T-cell (primary cell): Measurements from ENCODE around the gene FAM193B. TPM values are rescaled to one million over a fixed set of nuclear protein-coding genes. Genes with fewer than 3 reads are reported as not detected.

Experiments
- ATAC-seq, 4 experiments: fragments of 200-7000 bp in 3 of 4; fragments of 150-1000 bp in 1 of 4; cut with Tn5 transposase; replicated peaks in 1 of 4; 1 replicate in 3 of 4; 2 replicates in 1 of 4; pipeline ENCODE4 v1.10.0; 2021; ENCODE audit warnings: moderate library complexity in 3 of 4, mild to moderate bottlenecking in 2 of 4, moderate number of reproducible peaks in 1 of 4
- CTCF ChIA-PET, 2 donors: fragments of 300-600 bp; sonication (Branson Sonifier 250); formaldehyde crosslinking; loops; one replicate each; lab custom pipeline; 2022; ENCODE audit warnings: antibody characterized with exemption in 2 of 2; lab: Charles Lee
- POLR2A ChIA-PET, 2 donors: fragments of 300-600 bp; sonication (Branson Sonifier 250); formaldehyde crosslinking; loops; one replicate each; lab custom pipeline; 2022; ENCODE audit warnings: antibody characterized with exemption in 2 of 2; lab: Charles Lee
- DNase-seq, 35 experiments: peaks; one replicate each; pipeline versions ENCODE4 v3.0.0 to v3.0.0-alpha.2; 2013 to 2023
- H3K27ac ChIP-seq: one replicate; pipeline ENCODE4 v1.5.1; 2013; ENCODE audit warnings: low read length
- H3K27me3 ChIP-seq, 2 experiments: replicated peaks in 1 of 2; 1 replicate in 1 of 2; 2 replicates in 1 of 2; pipeline versions ENCODE4 v1.6.1 to v1.7.0; 2013; ENCODE audit warnings: low read length in 1 of 2, mixed read lengths in 1 of 2; ENCODE audit not compliant: control insufficient read depth in 2 of 2, insufficient read depth in 2 of 2; ENCODE audit errors: extremely low read depth in 1 of 2
- H3K36me3 ChIP-seq, 2 donors: 1 replicate in 1 of 2; 2 replicates in 1 of 2; pipeline versions ENCODE4 v1.6.1 to v1.7.0; 2013; ENCODE audit warnings: low read length in 1 of 2; ENCODE audit not compliant: control insufficient read depth in 2 of 2, insufficient read depth in 1 of 2; ENCODE audit errors: extremely low read depth in 1 of 2
- H3K4me1 ChIP-seq, 2 experiments: 1 replicate in 1 of 2; 2 replicates in 1 of 2; pipeline versions ENCODE4 v1.6.1 to v1.7.0; 2013; ENCODE audit warnings: low read length in 2 of 2, mixed read lengths in 1 of 2; ENCODE audit not compliant: insufficient read depth in 2 of 2, control insufficient read depth in 1 of 2; ENCODE audit errors: extremely low read depth in 1 of 2
- H3K4me3 ChIP-seq, 2 donors: 1 replicate in 1 of 2; 2 replicates in 1 of 2; pipeline versions ENCODE4 v1.5.1 to v1.7.0; 2013; ENCODE audit warnings: mild to moderate bottlenecking in 2 of 2, low read length in 1 of 2, moderate library complexity in 1 of 2; ENCODE audit not compliant: control insufficient read depth in 1 of 2; ENCODE audit errors: extremely low read depth in 1 of 2
- H3K9me3 ChIP-seq: 2 replicates; pipeline ENCODE4 v1.7.0; 2013
- H3K27ac Mint-ChIP-seq, 2 donors: one replicate each; pipeline ENCODE4 v1.8.0; 2020 to 2021; ENCODE audit warnings: mild to moderate bottlenecking in 2 of 2, mixed read lengths in 2 of 2
- H3K27me3 Mint-ChIP-seq, 2 donors: one replicate each; pipeline ENCODE4 v1.8.0; 2021 to 2022; ENCODE audit warnings: mixed read lengths in 2 of 2
- H3K36me3 Mint-ChIP-seq: one replicate; pipeline ENCODE4 v1.8.0; 2021; ENCODE audit warnings: mixed read lengths
- H3K4me1 Mint-ChIP-seq, 3 donors: one replicate each; pipeline ENCODE4 v1.8.0; 2020 to 2022; ENCODE audit warnings: mixed read lengths in 3 of 3, mild to moderate bottlenecking in 1 of 3
- H3K4me3 Mint-ChIP-seq, 3 donors: one replicate each; pipeline ENCODE4 v1.8.0; 2020 to 2022; ENCODE audit warnings: mild to moderate bottlenecking in 3 of 3, mixed read lengths in 3 of 3, moderate library complexity in 3 of 3
- H3K9me3 Mint-ChIP-seq, 3 donors: one replicate each; pipeline ENCODE4 v1.8.0; 2020 to 2022; ENCODE audit warnings: mixed read lengths in 3 of 3
- WGBS: methylation state at CpG from one replicate; pipeline ENCODE4 v1.1.5; 2013; ENCODE audit warnings: missing lambda C conversion rate; ENCODE audit not compliant: insufficient coverage; 5-methylcytosine and 5-hydroxymethylcytosine counted together
- total RNA-seq, 35 experiments: library from RNA in 6 of 35; stranded (reverse) in 6 of 35; fragments of 120-200 nt in 1 of 35; gene quantifications; one replicate each; pipeline versions ENCODE4 v1.2.1 to v1.2.4 and lab custom pipeline; 2013 to 2026

The FAM193B gene
- total RNA-seq, 5 donors from 2014 or later (not counting 1 experiment from before 2014, with no cell fraction given), result 162 to 233 (median 217) TPM

DNA sequence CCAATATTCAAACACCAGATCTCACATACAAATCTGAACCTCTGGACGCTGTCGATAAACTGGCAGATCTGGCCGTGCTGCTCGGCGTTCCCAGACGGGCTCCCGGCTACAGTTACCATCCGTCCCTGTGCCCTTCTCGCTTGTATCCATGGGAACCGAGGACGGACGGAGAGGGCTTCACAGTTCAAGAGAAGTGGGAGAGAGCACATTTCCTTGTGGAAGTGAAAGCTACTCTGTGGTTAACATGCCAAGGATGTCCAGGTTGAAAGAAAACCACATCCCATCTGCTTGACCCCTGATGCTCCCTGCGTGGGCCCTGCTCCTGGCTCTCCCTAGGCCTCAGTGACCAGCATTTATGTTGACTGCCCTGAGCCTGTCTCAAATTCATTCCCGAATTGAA is 74.6 kb downstream of the FAM193B start:
- H3K9me3 ChIP-seq, result no peaks in the 10 kb centered on the region
- DNase-seq (no peak), ATAC-seq (no peak)
- H3K27ac ChIP-seq, result no peak overlapping the region
- H3K4me3 ChIP-seq, result no peak overlapping the region
- no peak overlapping the region for H3K4me3 Mint-ChIP-seq
- no peaks in the 10 kb centered on the region for H3K36me3 Mint-ChIP-seq
- peaks cover 0 to 2% of the 10 kb centered on the region in 2 experiments for H3K27me3 ChIP-seq
- peaks cover 2 to 25% of the 10 kb centered on the region in 2 experiments for H3K4me1 ChIP-seq
- H3K9me3 Mint-ChIP-seq, result no peaks in the 10 kb centered on the region
- ChIA-PET CTCF (interaction anchor here (0.8 to 0.9 kb wide), 3 partner anchors 22 to 202 kb away, joined by 3 to 4 read pairs (median 3); no protein-coding TSS in a partner anchor), POLR2A (no interaction called here)
- no peaks in the 10 kb centered on the region for H3K27me3 Mint-ChIP-seq
- H3K27ac Mint-ChIP-seq, result peak overlapping the region; percentile 53 to 89
- peaks cover 28 to 42% (median 31%) of the 10 kb centered on the region in 3 donors for H3K4me1 Mint-ChIP-seq
- 85% methylated on average over 13 of the region's 14 CpGs for WGBS
- peaks cover 0 to 4% of the 10 kb centered on the region in 2 donors for H3K36me3 ChIP-seq

DNA sequence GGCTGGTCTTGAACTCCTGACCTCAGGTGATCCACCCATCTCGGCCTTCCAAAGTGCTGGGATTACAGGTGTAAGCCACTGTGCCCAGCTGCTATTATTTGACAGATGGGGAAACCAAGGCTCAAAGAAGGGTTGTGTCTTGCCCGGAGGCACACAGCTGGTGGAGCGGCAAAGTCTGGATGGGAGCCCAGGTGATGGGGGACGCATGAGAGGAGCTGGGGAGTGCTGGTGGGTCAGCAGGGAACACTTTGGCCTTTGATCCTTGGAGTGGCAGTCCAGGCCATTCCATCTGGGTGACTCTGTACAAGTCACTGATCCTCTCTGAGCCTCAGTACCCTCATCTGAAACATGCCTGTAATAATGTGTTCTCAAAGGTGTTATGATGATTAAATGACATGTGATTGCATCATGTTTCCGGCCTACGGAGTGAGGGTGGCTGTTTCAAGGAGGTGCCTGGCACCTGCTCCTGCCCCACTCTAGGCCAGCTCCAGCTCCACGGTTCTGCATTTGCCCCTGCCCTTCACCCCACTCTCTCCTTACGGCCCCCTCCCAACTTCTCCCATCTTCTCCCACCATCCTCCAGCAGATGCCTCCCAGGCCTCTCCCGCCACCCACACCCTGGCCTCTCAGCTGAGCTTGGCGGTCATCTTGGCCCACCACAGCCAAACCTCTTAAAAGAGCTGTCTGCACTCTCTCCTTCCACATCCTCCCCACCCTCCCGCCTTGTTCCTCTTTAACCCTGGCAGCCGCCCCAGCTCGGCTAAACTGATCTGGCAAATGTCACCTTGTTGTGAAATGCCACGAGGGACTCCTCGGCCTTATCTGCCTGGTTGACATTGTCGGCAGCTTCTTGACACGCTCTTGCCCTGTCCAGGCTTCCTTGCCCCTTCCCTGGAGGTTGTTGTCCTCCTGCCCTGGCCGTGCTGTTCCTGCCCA is 75.4 kb downstream of the FAM193B start:
- ChIA-PET POLR2A (no interaction called here), CTCF (interaction anchor here (0.5 to 0.9 kb wide), 4 partner anchors 9 to 407 kb away, joined by 3 to 6 read pairs (median 4); no protein-coding TSS in a partner anchor)
- peak in 10 of 35 experiments; percentile 17 to 62 (median 32) for DNase-seq
- no peak overlapping the region for H3K4me3 ChIP-seq
- Mint-ChIP-seq H3K27ac (peak overlapping the region; percentile 89 to 93), H3K4me1 (peaks cover 36 to 47% (median 39%) of the 10 kb centered on the region in 3 donors), H3K9me3 (no peaks in the 10 kb centered on the region), H3K27me3 (peaks cover 0 to 3% of the 10 kb centered on the region in 2 donors), H3K4me3 (peak overlapping the region in 1 of 3 donors; percentile 46), H3K36me3 (no peaks in the 10 kb centered on the region)
- H3K9me3 ChIP-seq, result no peaks in the 10 kb centered on the region
- peaks cover 0 to 4% of the 10 kb centered on the region in 2 donors for H3K36me3 ChIP-seq
- ATAC-seq, result peak; percentile 66 to 84 (median 76)
- H3K27ac ChIP-seq, result peak overlapping the region; percentile 24
- H3K4me1 ChIP-seq, result peaks cover 2 to 32% of the 10 kb centered on the region in 2 experiments
- 55% methylated on average over 15 of the region's 18 CpGs for WGBS
- peaks cover 0 to 10% of the 10 kb centered on the region in 2 experiments for H3K27me3 ChIP-seq

DNA sequence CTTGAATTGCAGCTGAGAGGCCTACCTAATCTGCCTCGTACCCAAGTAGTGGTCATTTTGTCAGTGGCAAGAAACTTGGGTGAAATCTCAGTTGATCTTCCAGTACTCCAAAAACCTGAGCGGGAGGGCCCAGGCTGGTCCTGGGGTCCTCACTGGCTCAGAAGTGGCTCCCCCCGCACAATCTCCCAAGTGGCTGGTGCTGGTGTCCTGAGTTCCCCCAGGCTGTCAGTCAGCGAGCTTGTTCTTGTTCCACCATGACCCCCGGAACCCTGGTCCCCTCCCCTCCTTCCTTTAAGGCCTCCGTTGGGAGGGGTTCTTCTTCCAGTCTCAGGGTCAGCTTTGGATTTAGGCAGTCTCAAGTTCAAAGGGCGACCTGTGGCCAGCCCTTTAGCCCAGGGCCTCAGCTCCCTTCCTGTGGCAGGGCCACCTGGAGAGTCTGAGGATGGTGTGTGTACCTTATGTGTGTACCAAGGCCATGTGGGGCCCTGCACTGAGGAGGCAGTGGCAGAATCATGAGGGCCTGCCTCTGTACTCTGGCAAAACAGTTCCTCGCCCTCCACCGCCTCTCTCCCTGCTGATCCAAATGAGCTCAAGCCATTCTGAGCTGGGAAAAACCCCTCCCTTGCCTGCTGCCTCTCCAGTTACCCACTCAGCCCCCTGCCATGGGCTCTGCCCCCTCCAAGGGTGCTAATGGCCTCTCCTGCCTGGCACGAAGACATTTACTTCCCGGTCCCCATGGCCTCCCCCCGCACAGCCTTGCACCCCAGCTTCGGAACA is 76.5 kb downstream of the FAM193B start:
- peaks cover 38 to 50% (median 41%) of the 10 kb centered on the region in 3 donors for H3K4me1 Mint-ChIP-seq
- WGBS, result 88% methylated on average over 3 of the region's 13 CpGs
- no peaks in the 10 kb centered on the region for H3K36me3 Mint-ChIP-seq
- no peaks in the 10 kb centered on the region for H3K9me3 ChIP-seq
- peak overlapping the region in 1 of 2 donors; percentile 68 for H3K27ac Mint-ChIP-seq
- ChIA-PET POLR2A (interaction anchor here in 1 of 2 donors (0.6 kb wide), 1 partner anchor 28 kb away, joined by 3 read pairs; no protein-coding TSS in a partner anchor), CTCF (interaction anchor here in 1 of 2 donors (0.5 to 1.1 kb wide), 2 partner anchors 11 to 18 kb away, joined by 3 to 6 read pairs; no protein-coding TSS in a partner anchor)
- DNase-seq (no peak), ATAC-seq (no peak)
- H3K27ac ChIP-seq, result no peak overlapping the region
- H3K9me3 Mint-ChIP-seq, result no peaks in the 10 kb centered on the region
- peaks cover 0 to 5% of the 10 kb centered on the region in 2 donors for H3K27me3 Mint-ChIP-seq
- H3K36me3 ChIP-seq, result no peaks in the 10 kb centered on the region
- H3K27me3 ChIP-seq, result peaks cover 0 to 12% of the 10 kb centered on the region in 2 experiments
- no peak overlapping the region for H3K4me3 ChIP-seq
- H3K4me3 Mint-ChIP-seq, result no peak overlapping the region
- peaks cover 2 to 35% of the 10 kb centered on the region in 2 experiments for H3K4me1 ChIP-seq

DNA sequence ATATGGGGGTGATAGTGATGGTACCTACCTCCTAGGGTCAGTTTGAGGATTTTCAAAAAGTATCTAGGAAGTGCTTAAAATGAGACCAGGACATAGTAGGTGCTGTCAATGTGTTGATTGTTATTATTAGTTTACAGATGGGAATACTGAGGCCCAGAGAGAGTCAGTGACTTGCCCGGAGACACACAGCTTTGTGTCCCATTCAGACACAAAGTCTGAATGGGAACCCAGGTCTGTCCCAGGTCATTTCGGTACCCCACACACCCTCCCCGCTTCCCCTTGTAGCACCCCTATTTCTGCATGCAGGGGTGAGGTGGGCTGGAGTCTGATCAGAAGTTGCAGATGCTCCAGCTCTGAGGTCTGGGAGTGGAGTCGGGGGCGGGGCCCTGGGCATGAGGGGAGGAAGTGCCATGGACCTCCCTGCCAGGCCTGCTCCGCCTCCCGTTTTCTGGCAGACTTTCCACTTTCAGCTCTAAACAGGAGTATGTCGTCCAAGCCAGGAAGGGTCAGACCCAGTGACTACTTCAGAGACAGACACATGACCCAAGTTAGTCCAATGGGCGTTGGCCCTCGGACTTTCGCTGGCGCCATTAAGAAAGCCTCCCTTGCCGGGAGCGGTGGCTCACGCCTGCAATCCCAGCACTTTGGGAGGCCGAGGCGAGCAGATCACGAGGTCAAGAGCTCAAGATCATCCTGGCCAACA is 77.7 kb downstream of the FAM193B start:
- Histone ChIP-seq H3K4me1 (peaks cover 7 to 45% of the 10 kb centered on the region in 2 experiments), H3K36me3 (no peaks in the 10 kb centered on the region), H3K27me3 (peaks cover 0 to 21% of the 10 kb centered on the region in 2 experiments), H3K4me3 (no peak overlapping the region), H3K27ac (no peak overlapping the region), H3K9me3 (no peaks in the 10 kb centered on the region)
- POLR2A ChIA-PET, result interaction anchor here in 1 of 2 donors (0.6 kb wide), 1 partner anchor 1108 kb away, joined by 3 read pairs; no protein-coding TSS in a partner anchor
- Mint-ChIP-seq H3K36me3 (no peaks in the 10 kb centered on the region), H3K4me3 (peak overlapping the region in 1 of 3 donors; percentile 33), H3K4me1 (peaks cover 44 to 55% (median 46%) of the 10 kb centered on the region in 3 donors), H3K27me3 (peaks cover 0 to 5% of the 10 kb centered on the region in 2 donors), H3K9me3 (no peaks in the 10 kb centered on the region), H3K27ac (peak overlapping the region in 1 of 2 donors; percentile 83)
- CTCF ChIA-PET, result interaction anchor here in 1 of 2 donors (0.8 kb wide), 1 partner anchor 9 kb away, joined by 3 read pairs; no protein-coding TSS in a partner anchor
- no peak for DNase-seq
- no peak for ATAC-seq
- 95% methylated on average over 16 of the region's 18 CpGs for WGBS

DNA sequence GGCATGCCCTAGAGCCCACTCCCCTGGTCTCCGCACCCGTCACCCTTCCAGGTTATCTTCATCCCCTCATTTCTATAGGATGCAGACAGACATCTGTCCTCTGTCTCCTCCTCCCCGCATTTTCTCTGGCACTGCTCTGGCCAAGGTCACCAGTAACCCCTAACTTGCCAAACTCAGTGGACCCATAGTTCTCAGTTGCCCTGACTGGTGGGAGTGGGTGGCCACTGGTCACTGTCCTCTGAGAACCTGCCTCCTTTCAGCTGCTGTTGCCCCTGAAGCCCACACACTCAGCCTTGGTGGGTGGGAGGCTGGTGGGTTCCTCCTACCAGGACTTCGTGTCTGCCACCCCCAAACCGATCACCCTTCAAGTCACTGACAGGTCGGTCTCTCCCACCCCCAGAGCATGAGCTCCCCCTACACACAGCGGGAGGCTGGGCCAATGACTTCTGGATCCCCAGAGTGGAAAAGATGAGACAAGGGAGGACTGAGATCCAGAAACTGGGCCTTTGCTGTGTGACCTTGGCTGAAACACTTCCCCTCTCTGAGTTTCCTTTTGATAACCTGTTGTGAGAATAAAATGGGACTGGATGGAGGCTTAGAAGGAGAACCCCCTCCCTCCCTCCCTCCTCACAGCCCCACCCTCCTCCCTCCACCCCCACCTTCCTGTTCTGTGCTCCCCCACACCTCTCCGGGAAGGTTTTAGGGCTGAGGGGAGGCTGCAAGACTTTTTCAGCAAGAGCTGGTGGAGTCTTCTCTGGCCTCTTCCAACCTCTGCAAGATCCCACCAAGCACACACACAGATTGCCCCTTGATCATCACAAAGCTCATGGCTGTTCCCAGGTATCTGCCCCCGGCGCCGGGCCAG is 78.6 kb downstream of the FAM193B start:
- H3K4me1 Mint-ChIP-seq, result peaks cover 48 to 60% (median 51%) of the 10 kb centered on the region in 3 donors
- Histone ChIP-seq H3K27me3 (peaks cover 0 to 25% of the 10 kb centered on the region in 2 experiments), H3K4me3 (no peak overlapping the region), H3K4me1 (peaks cover 7 to 54% of the 10 kb centered on the region in 2 experiments), H3K27ac (no peak overlapping the region), H3K36me3 (no peaks in the 10 kb centered on the region), H3K9me3 (no peaks in the 10 kb centered on the region)
- DNase-seq (no peak), ATAC-seq (no peak)
- no peaks in the 10 kb centered on the region for H3K36me3 Mint-ChIP-seq
- ChIA-PET POLR2A (interaction anchor here in 1 of 2 donors (0.6 kb wide), 1 partner anchor 1108 kb away, joined by 3 read pairs; no protein-coding TSS in a partner anchor), CTCF (interaction anchor here in 1 of 2 donors (0.8 kb wide), 1 partner anchor 10 kb away, joined by 3 read pairs; no protein-coding TSS in a partner anchor)
- peaks cover 0 to 5% of the 10 kb centered on the region in 2 donors for H3K27me3 Mint-ChIP-seq
- peak overlapping the region; percentile 0 to 69 (median 37) for H3K4me3 Mint-ChIP-seq
- 94% methylated on average over 2 of the region's 11 CpGs for WGBS
- H3K27ac Mint-ChIP-seq, result peak overlapping the region; percentile 38 to 83
- no peaks in the 10 kb centered on the region for H3K9me3 Mint-ChIP-seq
